Measurements from ENCODE around the gene PPM1G.

The PPM1G gene

GRCh38 chr2:27408601-27409320, 630 bp downstream of the PPM1G start:
- peak; percentile 7 for DNase-seq

GRCh38 chr2:27407798-27408491, 1.4 kb downstream of the PPM1G start:
- no peak for DNase-seq

DNA sequence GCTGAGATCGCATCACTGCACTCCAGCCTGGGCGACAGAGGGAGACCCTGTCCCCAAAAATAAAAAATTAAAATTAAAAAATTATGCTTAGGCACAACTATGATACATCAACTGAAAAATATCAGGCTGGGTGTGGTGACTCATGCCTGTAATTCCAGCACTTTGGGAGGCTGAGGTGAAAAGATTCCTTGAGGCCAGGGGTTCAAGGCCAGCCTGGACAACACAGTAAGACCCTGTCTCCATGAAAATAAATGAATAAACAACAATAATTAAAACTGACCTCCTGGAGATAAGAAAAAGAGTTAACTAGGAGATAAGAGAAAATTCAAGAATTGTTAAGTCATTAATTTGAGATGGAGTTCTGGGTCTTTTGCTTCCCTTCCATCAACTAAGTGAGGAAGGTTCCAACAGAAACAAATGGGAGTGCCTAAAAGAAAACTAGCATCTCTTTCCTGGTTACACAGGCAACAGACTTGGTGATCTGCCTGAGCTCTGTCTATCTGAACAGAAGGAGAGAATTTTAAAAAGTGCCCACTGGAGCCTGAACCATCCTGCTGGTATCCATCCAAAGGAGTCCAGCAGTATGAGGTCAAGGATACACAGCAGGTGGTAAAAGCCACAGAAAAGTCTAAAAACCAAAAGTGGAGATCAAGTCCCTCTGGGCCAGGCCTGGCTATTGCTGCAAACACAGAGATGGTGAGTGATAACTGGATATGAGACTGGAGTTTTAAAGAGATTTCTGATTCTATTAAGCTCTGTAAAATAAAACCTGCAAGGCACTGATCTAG, 8.8 kb downstream of the PPM1G start:
- DNase-seq: no peak

- no peak for DNase-seq
Measured at GRCh38 chr2:27398962-27399361, 10.4 kb downstream of the PPM1G start.

GRCh38 chr2:27393225-27393624, 16.2 kb downstream of the PPM1G start:
- DNase-seq: no peak

DNA sequence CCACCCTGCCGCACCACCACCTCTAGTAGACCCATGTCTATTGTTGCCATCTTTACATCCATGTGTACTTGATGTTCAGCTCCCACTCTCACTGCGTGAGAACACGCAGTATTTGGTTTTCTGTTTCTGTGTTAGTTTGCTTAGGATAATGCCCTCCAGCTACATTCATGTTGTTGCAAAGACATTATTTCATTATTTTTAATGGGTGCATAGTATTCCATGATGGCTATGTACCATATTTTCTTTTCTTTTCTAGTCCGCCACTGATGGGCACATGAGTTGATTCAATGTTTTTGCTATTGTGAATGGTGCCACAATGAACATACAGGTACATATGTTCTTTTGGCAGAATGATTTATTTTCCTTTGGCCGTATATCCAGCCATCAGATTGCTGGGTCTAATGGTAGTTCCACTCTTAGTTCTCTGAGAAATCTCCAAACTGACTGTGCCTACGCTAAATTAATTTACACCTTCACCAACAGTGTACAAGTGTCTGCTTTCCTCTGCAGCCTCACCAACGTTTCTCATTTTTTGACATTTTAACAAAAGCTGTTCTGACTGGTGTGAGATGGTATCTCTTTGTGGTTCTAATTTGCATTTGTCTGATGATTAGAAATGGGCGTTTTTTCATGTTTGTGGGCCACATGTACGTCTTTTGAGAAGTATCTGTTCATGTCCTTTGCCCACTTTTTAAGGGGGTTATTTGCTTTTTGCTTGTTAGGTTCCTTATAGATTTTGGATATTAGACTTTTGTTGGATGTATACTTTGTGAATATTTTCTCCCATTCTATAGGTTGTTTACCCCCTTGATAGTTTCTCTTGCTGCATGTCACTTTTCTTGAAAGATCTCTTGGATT, 18.3 kb downstream of the PPM1G start:
- peak; percentile 71 for DNase-seq

GRCh38 chr2:27381577-27382181, 27.7 kb downstream of the PPM1G start:
- DNase-seq: no peak

GRCh38 chr2:27380626-27381545, 28.5 kb downstream of the PPM1G start, which contains the start of gene ZNF513:
Gene ZNF513 (minus strand): TSS chr2:27380734. CDS start chr2:27380526, 208 bp downstream.
- DNase-seq: peak; percentile 91

DNA sequence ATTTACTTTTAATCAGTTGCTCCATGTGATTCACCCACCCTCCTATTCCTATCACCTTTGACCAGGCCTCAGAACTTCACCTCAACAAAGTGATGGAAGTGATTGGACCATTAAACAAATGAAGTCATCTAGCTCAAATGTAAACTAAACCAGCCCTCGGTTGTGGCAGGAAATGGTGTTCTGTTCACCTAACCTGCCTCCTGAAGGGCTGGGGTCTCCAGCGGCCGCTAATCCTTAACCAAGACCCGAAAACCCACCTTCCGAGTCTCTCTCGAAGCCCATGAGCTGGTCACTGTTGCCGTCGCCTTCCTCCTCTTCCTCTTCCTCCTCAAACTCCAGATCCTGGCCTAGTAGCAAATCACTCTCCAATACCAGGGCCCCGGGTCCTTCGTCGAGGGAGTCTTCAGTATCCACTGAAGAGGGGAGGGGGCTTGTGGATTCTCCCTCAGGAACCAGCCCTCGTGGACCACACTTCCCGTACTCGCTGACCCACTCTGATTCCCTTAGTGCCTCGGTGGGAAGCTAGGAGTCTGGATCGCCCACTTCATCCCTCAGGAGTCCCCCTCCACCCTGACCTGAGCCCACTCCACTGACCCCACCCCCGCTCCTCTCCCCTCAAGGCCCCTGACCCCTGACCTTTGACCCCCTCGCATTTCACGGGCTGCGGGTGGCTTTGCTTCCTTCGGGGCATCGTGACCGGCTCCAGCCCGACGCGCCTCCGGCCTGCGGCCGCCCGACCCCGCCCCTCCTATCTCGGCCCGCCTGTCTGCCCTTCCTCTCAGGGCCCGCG, 29.4 kb downstream of the PPM1G start:
- peak; percentile 70 for DNase-seq

DNA sequence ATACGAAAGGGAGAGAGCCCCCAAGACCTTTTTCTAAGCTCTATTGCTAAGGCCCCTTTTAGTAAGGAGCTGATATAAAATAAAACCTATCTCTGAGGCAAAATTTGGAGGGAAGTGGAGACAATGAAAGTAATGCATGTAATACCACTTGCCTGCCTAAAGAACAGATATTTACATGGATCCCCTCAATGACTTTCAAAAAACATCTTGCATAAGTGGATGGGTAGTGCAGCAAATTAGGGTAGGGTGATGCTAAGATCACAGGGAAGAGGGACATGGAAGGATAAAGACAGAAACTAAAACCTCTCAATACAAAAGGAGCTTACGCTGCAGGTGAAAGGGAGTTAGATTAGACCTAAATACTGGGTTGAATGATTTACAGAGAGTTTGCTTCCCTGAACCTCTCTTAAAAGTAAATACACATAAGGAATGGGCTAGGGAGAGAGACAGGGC, 30.0 kb downstream of the PPM1G start:
- DNase-seq: no peak

DNA sequence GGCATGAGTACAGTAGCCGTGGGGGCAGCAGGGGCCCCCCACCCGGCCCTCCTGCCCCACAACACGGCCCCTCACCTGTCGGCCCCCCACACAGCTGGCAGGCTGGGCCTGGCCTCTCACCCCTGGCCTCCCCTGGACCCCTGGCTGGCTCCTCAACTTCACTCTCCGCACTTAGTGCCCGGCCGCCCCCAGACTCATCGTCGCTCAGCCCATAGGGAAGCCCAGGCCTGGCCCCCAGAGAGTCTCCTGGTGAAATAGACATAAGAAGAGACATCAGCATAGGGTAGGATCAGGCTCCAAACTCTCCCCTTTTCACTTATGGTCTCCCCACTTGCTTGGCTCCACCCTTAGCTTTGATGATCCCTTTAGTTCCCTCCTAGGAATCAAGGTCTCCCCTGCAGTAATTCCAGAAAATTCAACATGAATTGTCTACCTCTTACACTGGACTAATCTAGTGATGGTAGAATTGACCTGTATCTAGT, 30.5 kb downstream of the PPM1G start:
- DNase-seq: no peak

DNA sequence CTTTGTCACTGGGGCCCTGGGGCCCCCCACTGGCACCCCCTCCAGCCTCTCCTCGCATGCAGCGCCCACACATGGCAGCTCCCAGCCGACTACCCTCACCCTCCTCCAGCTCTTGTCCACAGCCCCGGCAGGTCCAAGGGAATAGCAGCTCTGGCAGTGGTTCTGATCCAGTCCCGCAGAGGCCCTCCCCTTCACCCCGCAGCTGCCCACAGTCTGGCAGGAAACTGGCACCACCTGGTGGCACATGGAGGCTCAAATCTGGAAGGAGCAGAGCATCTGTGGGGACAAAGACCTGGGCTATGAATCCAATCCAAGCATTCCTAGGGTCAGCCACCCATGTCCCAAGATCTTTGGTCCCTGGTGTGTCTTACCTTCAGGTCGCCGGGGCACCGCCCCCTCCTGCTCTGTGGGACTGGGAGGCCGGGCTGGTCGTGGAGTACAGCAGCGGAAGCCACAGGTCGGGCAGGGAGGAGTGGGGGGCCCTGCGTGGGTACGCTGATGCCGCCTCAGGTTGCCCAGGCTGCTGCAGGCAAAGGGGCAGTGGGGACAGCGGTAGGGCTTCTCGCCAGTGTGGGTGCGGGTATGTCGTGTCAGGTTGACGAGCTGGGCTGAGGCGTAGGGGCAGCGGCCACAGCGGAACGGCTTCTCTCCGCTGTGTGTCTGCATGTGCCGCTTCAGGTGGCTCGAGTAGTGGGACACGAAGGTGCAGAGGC, 31.1 kb downstream of the PPM1G start:
- peak; percentile 20 for DNase-seq

- DNase-seq: no peak
Measured at GRCh38 chr2:27377618-27378095, 31.7 kb downstream of the PPM1G start.

DNA sequence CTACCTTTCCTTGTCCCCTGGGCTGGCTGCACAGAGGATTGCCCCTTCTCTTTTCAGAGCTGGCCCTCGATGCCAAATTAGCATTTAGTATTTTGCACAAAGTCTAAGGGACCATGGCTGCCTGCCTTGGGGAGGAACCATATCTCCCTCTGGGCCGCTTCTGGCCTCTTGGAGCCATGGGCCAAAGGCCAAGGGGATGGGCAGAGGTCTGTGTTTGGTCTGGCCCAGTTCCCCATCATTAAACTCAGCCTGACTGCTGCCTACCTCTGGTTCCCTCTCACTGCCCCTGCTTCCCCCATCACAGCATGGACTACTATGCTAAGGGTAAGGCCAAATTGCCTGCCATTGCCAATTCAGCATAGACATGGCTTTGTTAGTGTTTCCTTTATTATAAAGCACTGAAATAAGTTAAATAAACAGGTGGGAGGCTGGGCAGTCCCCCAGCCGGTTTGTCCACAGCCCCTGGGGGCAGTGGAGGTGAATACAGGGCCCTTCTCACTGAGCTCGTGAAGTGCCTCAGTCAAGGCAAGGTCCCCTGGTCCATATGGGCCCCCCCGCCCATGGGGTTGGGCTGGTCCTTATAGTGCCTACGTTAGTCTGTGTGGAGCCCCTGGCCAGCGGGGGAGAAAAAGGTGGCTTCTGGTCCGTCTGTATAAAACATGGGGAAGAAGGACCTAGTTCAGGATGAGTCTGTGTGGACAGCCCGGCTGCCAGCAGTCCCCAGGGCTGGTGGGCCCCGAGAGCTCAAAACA, 32.3 kb downstream of the PPM1G start:
- DNase-seq: no peak

DNA sequence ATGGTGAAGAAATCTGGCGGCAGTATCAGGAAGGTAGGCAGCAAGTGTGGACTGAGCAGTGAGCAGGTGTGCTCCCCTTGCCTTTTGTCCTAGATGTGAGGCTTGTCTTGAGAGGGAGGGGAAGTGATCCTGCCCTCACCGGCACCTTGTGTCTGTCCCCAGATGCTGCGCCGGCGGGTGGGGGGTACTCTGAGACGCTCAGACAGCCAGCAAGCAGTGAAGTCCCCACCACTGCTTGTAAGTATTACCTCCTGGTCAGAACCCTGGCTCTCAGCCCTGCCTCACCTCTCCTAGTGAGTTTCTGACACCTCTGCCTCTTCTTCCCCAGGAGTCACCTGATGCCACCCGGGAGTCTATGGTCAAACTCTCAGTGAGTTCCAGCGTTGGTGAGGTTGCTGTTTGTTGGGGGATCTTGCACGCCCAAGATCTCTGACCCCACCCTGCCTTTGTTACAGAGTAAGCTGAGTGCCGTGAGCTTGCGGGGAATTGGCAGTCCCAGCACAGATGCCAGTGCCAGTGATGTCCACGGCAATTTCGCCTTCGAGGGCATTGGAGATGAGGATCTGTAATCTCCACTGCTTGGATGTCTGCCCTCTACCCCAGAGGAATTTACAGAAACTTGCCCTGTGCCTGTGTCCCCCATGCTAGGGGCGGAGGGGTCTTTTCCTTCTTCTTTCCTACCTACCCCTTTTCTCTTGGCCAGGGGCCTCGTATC, 33.1 kb downstream of the PPM1G start:
- DNase-seq: no peak

- no peak for DNase-seq
Measured at GRCh38 chr2:27375513-27376099, 33.8 kb downstream of the PPM1G start.

DNA sequence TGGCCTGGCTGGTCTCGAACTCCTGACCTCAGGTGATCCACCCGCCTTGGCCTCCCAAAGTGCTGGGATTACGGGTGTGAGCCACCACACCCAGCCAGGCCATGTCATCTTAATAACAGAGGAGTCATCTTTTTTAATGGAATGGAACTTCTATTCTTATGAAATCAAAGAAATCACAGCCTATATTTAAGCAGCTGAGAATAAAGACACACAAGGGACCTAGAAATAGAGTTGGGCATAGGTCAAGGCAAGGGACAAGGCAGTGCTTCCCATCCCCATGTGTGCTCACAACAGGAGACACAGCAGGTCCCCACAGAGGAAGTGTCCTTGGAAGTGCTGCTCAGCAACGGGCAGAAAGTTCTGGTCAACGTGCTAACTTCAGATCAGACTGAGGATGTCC, 35.8 kb downstream of the PPM1G start:
- no peak for DNase-seq
